Spleen (tissue), 7 donors: ENCODE results near the gene MEIS3.

Experiments
- CTCF ChIP-seq, 11 experiments: fragments of 200-600 bp in 7 of 11; fragments of 450-650 bp in 4 of 11; sonication (generic) in 4 of 11; IDR thresholded peaks in 8 of 11; conservative IDR thresholded peaks in 3 of 11; 1 replicate in 7 of 11; 2 replicates in 4 of 11; pipeline versions ENCODE4 v1.4.0 to v1.8.0; 2016 to 2021; ENCODE audit warnings: antibody characterized with exemption in 11 of 11, inconsistent platforms in 4 of 11, mild to moderate bottlenecking in 1 of 11
- POLR2A ChIP-seq, 3 donors: fragments of 450-650 bp; IDR thresholded peaks; one replicate each; pipeline ENCODE4 v1.5.1; 2017; ENCODE audit warnings: antibody characterized with exemption in 3 of 3, mild to moderate bottlenecking in 1 of 3
- POLR2AphosphoS5 ChIP-seq, 3 donors: sonication (generic); formaldehyde crosslinking; IDR thresholded peaks; one replicate each; pipeline ENCODE4 v1.5.1; 2017; ENCODE audit warnings: antibody characterized with exemption in 3 of 3
- donor health status: DM: no; HTN: no; CAD: no; lungs with moderate emphysema.
- donor health status: DM: no; HTN: no; CAD: no.
- donor health status: DM: no; HTN: no; CAD: no.

DNA sequence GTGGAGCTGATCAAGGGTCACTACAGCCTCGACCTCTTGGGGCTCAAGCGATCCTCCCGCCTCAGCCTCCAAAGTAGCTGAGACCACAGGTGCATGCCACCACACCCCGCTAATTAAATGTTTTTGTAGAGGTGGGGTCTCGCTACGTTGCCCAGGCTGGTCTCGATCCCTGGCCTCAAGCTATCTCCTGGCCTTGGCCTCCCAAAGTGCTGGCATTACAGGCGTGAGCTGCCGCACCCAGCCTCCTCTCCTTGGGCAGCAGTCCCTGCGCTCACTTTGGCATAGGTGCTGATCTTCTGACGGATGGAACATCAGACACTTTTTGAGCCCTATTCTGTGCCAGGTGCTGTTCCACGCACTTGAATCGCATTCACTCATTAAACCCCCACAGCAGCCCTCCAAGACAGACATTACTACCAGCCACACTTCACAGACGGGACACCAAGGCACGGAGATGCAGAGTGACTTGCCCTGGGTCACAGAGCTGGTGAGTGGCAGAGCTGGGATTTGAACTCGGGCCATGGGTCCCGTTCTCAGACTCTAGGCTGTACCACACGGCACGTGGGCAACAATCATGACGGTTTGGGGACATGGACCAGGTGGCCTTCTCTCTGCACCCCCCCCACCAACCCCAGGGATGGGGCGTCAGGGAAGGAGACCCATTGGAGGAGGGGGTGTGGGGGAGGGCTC lies 3.2 kb downstream of the MEIS3 start:
- TF ChIP-seq POLR2A (IDR thresholded peaks at IDR 0.05): no peak
- no peak for TF ChIP-seq CTCF (IDR thresholded peaks at IDR 0.05 in 8 of 11, conservative IDR thresholded peaks at IDR 0.05 in 3 of 11)
- TF ChIP-seq POLR2AphosphoS5 (IDR thresholded peaks at IDR 0.05): no peak
